GM19452 (cell line): ENCODE data around the gene ARFGAP1.

Source experiments
- ATAC-seq: cut with Tn5 transposase; IDR thresholded peaks from one replicate; pipeline ENCODE4 v1.9.1; 2021; ENCODE audit not compliant: unreplicated experiment

Gene ARFGAP1

DNA sequence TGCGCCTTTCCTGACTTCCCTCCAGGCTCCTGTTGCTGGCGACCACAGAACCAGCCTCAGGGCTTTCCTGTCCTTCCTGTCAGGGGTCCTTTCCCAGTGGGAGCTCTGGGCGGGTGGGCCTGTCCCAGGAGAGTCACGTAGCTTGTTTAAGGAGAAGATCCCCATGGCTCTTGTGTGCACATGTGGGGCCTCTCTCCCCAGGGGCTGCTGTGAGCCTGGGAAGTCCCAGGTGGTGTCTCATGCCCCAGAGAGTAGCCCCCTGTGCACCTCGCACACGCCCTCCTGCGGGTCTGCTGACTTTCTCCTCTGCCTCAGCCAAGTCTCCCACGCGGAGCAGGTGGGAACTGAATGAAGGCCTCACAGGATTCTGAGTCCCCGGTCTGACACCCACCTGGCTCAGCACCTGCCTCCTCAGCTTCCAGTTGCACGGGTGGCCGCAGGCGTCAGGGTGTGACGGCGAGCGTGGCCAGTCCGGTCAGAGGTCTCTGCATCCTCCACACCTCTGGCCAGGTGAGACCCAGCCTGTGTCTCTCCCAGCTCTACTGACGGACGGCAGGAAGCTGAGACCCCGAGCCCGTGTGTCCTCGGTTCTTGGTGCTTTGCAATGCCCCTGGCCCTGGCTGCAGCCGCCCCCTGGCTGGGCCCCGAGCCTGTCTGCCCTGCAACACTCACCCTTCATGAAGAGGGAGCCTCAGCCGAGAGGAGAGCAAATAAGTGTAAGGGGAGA is 12.7 kb upstream of the ARFGAP1 start:
- ATAC-seq = no peak

DNA sequence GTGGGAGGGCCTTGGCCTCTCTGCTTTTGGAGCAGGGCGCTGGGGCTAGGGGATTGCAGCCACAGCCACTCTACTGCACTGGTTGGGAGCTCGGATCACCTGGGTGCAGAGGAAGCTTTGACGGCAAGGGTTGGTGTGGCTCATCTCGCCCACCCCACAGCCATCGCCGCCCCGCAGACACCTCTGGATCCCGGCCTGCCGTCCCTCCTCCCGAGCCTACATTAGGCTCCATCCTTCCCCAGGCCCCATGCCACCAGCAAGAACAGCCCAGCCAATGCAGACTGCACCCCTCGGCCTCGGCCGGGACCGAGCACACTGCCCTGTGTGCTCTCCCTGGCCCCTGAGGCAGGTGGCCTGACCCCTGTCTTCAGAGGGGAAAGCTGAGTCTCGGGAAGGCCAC is 12.1 kb upstream of the ARFGAP1 start:
- no peak for ATAC-seq

DNA sequence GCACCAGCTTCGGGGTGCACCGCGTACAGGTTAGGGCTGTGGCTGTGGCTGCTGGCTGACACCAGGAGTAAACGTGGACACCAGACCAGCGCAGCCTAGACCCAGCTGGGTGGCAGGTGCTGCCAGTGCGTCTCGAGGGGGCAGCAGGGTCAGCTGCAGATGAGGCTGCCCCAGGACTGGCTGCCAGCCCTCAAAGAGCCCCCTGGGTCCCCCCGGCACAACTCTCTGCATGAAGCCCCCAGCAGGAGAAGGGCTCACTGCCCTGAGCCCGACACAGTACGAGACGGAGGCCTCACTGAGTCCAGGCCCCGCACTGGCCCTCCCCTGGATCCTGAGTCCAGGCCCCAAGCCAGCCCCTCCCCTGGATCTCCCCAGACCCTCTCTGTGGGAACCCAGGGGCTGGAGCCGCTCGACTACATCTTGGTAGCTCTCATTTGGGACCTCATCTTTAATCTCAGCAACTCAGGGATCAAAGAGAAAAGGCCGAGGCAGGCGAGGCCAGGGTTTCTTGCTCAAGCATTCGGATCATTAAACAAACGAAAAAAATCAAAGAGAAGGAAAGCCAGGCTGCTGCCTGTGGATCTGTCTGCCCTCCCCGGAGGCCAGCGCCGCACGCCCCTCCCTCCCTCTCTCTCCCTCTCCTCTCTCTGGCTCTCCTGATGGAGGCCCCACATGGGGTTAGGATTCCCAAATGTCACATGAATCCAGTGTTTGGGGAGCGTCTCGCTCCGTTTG is 11.4 kb upstream of the ARFGAP1 start:
- no peak for ATAC-seq

DNA sequence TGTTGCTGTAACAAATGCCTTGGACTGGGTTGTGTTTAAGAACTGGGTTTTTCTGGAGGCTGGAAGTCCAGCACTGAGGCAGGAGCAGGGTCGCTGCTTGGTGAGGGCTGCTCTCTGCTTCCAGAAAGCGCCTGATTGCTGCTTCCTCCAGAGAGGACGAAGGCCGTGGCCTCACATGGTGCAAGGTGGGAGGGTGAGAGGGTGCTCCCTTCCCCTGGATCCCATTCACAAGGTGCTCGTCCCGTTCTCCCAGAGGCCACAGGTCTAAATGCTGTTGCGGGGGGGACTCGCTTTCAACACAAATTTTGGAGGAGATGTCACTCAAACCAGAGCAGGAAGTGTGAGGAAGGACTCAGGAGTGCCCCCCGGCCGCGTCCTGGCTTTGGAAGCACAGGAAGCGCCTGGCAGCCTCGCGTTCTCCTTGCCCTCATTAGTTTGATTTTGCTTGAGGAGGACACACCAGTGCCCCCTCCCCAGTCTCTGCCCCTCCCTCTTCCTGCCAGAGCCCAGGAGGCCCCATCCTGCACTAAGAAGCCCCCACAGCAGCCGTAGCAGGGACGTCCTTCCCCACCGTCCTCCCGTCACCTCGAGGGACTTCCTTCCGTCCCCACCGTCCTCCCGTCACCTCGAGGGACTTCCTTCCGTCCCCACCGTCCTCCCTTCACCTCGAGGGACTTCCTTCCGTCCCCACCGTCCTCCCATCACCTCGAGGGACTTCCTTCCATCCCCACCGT is 10.7 kb upstream of the ARFGAP1 start:
- no peak for ATAC-seq

DNA sequence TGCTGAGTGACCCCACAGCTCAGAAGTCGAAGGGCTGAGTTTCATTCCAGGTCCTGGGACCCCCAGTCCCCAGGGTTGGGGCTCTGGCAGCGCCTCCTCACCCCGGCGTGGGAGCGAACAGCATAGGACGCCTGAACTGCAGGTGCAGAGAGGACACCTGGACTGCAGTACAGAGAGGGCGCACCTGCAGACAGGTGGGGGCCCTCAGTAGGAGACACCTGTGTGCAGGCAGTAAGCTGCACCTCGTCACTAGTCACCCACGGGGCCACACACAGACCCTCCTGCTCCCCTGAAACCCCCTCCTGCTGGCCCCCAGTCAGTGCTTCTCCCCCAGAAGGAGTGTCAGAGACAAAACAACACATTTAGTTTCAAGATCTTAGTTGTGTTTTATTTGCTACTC is 9.8 kb upstream of the ARFGAP1 start:
- ATAC-seq = no peak

DNA sequence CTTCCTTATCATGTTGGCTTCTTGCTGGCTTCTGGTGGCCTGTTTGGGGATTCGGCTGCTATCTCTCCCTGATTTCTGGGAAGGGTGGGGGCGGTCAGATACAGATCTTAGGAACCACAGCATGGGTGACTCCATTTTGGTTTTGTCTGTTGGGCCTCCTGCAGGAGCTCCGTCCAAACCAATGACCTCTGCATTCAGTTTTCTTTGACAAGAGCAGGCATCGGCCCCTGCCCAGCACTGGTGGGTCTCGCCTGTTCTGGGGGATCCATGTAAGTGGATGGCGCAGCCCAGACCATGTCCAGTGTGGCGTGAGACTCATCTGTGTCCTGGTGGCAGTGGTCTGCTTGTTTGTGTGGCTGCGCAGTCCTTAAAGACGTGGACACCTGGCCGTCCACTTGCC is 8.6 kb upstream of the ARFGAP1 start:
- ATAC-seq = no peak

DNA sequence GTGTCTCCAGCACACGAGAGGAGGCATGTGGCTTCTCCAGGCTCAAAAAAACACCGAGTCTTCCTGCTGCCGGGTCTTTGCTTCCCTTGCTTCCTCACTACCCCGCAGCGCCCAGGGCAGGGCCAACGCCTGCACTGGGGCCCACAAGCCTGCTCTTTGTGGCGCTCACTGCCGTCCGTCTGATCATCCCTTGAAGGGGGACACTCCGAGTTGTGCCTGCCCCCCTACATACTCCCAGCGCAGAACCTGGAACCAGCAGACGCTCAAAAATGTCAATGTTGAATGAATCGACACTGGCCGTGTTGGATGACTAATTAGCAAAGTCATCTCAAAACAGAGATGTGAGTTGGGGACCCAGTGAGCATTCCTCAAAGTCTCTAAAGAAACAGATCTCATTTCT is 8.1 kb upstream of the ARFGAP1 start:
- no peak for ATAC-seq

DNA sequence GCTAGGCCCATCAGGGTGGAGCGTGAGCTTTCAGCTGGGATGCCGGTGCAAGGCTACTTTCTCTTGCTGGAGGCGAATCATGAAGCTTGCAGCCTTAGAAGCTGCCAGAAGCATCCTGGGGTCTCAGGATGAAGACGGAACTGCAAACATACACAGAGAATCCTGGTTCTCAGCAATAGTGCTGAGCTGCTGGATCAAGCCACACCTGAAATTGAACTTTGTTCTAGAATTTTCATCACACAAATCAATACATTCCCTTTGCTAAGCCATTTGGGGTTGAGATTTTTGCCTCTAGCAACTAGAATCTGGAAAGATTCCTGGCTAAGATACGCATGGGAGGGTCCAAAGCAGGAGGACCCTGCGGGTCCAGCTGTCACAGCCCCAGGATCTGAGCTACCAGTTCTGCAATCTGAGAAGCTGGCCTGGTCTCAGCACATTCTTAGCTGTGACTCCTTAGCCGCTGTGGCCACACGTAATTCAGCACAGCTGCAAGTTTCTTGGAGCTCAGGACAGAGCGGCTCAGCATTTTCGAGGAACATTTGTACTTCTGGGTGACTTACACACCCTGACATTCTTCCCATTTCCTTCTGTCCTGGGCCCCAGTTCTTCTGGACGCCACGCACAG is 6.6 kb upstream of the ARFGAP1 start:
- no peak for ATAC-seq

DNA sequence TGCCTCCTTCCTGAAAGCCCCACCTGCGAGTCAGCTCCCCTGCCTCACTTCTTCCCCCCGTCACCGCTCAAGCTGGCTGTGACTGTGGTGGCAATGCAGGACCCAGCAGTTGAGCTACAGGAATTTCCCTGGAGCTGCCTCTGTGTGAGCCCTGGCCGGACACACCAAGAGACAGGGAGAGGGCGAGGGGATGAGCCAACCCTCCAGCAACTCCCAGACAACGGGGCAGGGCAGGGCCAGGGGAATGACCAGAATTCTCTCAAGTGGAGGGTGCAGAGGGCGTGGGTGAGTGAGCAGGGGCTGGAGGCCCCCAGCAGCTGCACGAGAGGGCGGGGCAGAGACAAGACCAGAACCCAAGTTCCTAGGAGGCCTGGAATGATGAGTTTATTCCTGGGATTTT is 4.9 kb upstream of the ARFGAP1 start:
- no peak for ATAC-seq

DNA sequence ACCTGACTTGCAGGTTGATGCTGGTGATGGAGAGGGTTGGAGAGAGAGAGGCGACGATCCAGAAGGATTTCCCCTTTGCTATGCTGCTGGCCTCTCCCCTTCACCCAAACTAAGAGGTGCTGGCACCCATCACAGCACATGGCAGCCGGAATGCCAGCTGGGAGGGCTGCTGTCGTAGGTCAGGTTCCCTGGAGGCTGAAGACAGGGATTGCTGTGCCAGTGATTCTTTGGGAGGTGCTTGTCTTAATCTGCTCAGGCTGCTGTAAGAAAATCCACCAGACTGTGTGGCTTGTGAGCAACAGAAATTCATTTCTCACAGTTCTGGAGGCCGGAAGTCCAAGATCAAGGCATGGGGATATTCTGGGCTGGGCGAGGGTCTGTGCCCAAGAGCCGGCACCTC is 4.4 kb upstream of the ARFGAP1 start:
- ATAC-seq = no peak

DNA sequence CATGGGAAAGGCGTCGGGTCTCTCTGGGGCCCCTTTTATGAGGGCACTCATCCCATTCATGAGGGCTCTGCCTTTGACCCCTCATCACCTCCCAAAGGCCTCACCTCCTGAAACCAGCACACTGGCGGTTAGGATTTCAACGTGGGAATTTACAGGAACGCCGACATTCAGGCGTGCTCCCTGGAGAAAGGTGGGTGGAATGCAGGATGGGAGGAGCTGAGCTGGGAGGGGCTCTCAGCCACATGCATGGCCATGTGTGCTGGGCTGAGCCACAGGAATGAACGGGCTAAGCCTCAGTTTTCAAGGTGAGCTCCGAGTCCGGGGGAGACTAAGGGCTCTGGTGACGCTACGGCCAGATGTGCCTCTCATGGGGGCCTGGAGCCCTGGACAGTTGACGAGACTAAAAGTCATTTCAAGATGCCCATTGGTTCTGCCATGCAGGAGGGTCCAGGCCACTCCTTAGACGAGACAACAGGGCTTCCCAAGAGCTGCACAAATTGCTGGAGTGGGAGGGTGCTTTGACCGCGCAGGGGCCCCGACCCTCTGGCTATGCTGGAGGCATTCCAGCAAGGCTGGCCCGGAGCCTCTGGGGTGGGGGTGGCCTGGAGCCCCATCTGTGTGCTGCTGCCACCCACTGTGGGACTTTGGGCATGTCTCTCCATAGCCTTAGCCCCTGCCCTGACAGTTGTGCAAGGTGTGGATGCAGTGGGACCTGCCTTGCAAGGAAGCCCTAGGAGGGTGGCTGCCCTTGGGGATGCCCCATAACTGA is 3.8 kb upstream of the ARFGAP1 start:
- no peak for ATAC-seq

DNA sequence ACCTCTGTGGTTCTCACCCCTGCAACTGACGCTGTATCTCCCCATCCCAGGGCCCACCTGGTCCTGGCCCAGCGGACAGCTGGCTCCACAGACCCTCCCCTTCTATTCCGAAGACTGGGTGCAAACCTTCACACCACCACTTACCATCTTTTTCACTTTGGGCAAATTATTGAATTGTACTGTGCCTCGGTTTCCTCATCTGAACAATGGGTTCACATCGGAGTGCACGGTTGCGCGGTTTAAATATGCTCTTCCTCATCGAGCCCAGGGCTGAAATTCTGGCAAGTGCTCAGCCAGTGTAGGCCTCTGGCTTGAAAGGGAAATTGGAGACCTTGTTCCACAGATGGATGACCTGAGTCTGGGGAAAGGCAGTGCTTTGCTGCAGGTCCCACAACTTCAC is 2.9 kb upstream of the ARFGAP1 start:
- no peak for ATAC-seq

DNA sequence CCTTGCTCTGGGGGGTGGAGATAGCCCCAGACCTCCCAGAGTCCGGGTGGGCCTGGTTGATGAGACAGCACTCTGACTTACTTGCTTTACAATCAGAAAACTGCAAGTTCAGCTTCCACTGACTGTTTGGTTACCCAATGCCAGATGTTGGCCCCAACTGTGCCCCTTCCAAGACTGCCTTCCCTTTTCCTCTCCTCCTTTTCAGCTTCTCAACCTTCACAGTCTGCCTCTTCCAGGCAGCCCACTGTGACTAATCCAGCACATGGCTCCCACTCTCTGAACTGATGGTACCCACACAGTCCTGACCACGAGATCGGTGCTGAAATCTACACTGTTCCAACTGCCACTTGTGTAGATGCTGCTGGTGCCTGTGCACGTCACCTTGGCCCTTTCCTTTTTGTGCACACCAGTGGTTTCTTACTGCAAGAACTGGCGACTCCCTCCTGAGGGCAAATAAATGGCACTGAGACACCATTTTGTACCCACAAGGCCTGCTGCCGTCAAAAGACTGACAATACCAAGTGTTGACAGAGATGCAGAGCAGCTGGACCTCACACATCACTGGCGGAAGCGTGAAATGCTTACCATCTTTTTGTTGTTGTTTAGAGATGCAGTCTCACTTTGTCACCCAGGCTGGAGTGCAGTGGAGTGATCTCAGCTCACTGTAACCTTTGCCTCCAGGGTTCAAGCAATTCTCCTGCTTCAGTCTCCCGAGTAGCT is 1.8 kb upstream of the ARFGAP1 start:
- ATAC-seq = no peak

DNA sequence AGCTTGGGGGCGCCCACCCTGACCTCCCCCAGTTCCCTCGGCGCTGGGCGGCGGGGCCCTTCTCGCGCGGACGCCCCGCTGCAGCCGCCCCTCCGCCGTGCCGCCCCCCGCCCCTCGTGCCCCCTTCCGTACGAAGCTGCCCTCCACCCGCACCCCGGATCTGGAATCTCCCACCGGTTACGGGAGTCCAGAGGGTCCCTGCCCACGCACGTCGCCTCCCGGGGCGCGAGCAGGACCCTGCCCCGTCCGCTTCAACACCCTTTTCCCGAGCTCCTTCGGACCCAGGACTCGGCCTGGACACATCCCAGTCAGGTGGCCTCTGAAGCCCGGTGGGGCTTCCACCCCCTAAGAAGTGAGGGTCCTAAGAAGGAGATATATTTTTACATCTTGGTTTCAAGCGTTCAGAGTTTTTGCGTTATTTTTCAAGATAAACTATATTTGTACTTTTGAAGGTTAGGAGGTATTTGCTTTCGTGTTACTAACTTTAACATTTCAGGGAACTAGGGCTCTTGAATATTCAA is 506 bp downstream of the ARFGAP1 start:
- no peak for ATAC-seq

DNA sequence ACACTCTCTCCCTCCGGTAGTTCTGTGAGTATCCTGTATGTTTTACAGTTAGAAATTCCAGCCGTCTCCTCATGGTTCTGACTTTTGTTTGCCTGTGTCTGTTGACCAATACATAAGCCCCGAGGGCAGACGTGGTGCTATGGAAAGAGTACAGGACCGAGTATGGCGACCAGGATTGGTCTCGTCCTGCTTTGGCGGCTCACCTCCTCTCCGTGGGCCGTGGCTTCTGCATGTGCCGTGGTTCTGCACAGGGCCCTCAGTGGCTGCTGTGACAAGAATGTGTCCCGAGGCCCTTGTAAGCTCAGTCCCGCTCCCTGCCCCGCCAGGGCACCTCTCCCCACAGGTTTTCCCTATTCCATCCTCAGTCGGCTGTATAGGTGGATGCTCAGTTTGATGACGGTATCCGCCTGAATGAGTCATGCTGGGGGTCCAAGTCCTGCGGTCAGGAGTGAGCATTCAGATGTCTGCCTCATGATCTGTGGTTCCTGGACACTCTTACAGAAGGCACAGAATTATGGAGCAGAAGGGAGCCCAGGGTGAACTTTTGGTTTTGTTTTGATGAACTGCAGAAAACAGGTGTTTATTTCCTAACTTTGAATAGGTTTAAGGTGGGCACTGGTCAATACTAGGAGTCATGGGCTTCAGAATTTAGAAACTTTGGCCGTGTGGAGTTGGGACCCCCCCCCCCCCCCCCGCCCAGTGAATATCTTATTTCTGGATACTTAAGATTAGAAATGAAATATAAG is 1.2 kb downstream of the ARFGAP1 start:
- no peak for ATAC-seq

DNA sequence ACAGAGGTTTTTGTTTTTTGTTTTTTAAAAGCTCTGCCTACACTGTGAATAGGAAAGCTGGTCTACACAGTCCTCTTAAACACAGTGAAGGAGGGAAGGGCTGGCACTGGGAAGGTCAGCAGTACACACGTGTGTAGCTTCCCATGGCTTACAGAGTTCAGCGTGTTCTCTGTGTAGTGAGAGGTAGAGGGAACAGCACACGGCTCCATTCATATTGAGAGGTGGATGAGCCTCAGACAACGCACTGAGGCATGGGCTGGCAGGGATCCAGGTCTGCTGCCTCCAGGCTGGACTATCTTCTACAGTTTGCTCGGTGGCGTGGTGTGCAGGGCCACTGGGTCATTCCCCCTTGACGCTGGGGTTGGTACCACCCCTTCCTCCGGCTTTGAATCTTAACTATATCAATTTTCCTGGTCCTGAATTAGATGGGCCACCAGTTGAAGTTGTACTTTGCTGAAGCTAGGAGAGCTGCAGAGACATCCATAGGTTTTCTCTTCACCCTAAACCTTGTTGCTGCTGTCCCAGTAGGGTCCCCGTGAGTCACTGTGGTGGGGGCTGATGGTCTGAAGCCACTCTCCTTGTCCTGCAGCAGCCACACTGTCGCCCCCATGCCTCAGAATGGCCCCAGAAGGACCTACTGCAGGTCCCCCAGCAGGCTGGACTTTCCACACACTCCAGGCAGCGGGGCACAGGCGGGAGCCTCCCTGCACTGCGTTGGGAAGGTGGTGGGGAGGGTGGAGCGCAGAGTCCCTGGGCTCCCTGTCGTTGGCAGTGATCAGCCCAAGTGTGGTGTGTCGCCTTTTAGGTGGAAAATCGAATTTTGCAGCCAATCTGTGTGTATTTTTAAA is 2.0 kb downstream of the ARFGAP1 start:
- ATAC-seq = no peak

DNA sequence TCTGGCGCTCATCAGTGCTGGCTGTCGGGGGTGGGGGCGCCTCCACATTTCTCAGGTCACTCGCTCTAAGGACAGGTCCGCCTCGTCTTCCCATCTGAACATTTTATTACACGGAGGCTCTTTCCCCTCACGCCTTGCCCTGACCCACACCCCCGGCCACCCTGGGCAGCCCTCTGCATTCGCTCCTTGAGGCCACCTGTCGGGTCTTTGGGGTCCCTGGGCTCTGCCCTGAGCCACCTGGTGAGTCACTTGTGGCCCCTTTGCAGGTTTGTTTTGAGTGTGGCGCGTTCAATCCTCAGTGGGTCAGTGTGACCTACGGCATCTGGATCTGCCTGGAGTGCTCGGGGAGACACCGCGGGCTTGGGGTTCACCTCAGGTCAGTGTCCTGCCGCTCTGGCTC is 3.2 kb downstream of the ARFGAP1 start:
- no peak for ATAC-seq

DNA sequence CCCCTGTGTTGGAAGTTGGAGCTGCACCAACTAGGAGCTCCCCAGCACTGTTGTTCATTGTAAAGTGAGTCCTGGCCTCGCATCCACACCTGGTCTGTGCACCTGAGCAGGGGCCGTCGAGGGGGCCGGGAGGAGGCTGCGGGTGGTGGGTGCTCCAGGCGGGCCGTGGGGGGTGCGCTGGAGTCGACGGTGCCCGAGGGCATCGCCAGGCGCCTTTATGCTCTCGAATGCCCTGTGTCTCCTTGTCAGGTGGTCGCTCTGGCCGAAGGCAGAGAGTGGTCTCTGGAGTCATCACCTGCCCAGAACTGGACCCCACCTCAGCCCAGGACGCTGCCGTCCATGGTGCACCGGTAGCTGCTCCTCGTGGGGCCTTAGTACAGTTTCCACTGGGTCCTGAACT is 4.3 kb downstream of the ARFGAP1 start:
- ATAC-seq = no peak
